NB4 (cell line): ENCODE results near the gene FAXDC2.

Experiments
- CTCF ChIP-seq: IDR thresholded peaks from one replicate; pipeline ENCODE4 v1.5.1; 2012; ENCODE audit warnings: low read depth, low read length
- POLR2A ChIP-seq: IDR thresholded peaks from 2 replicates; pipeline ENCODE4 v1.6.1; 2011; ENCODE audit warnings: mild to moderate bottlenecking; ENCODE audit not compliant: insufficient read length; ENCODE audit errors: extremely low read depth

GRCh38 chr5:154770111-154770510 lies 80.3 kb downstream of the FAXDC2 start:
- TF ChIP-seq CTCF (no peak), POLR2A (no peak)
